ENCODE measurements around the gene NABP1.

The NABP1 gene

GRCh38 chr2:191719261-191719660, 41.3 kb downstream of the NABP1 start:
- no peak overlapping the region for H3K4me3 ChIP-seq (replicated peaks; ENCODE audit: low read depth, low read length)
- TF ChIP-seq CTCF (IDR thresholded peaks at IDR 0.05; ENCODE audit: low read length, missing control alignments), result no peak
- DNase-seq (ENCODE audit: low read depth), result no peak

GRCh38 chr2:191719938-191720337, 42.0 kb downstream of the NABP1 start:
- no peak overlapping the region for H3K4me3 ChIP-seq (replicated peaks; ENCODE audit: low read depth, low read length)
- no peak for TF ChIP-seq CTCF (IDR thresholded peaks at IDR 0.05; ENCODE audit: low read length, missing control alignments)
- no peak for DNase-seq (ENCODE audit: low read depth)

- no peak for DNase-seq (ENCODE audit: low read depth)
- H3K4me3 ChIP-seq (replicated peaks; ENCODE audit: low read depth, low read length), result no peak overlapping the region
- TF ChIP-seq CTCF (IDR thresholded peaks at IDR 0.05; ENCODE audit: low read length, missing control alignments), result no peak
Measured at GRCh38 chr2:191721331-191721730, 43.4 kb downstream of the NABP1 start.

GRCh38 chr2:191724015-191724414, 46.1 kb downstream of the NABP1 start:
- DNase-seq (ENCODE audit: low read depth), result no peak
- TF ChIP-seq CTCF (IDR thresholded peaks at IDR 0.05; ENCODE audit: low read length, missing control alignments), result no peak

GRCh38 chr2:191728750-191729624, 51.1 kb downstream of the NABP1 start:
- no peak overlapping the region for H3K4me3 ChIP-seq (replicated peaks; ENCODE audit: low read depth, low read length)
- no peak for TF ChIP-seq CTCF (IDR thresholded peaks at IDR 0.05; ENCODE audit: low read length, missing control alignments)
- DNase-seq (ENCODE audit: low read depth), result no peak

More at GRCh38 chr2:191724015-191724414, 46.1 kb downstream of the NABP1 start:
- H3K4me3 ChIP-seq (replicated peaks; ENCODE audit: low read depth, low read length), result no peak overlapping the region

GRCh38 chr2:191730263-191730662, 52.3 kb downstream of the NABP1 start:
- TF ChIP-seq CTCF (IDR thresholded peaks at IDR 0.05; ENCODE audit: low read length, missing control alignments), result no peak
- H3K4me3 ChIP-seq (replicated peaks; ENCODE audit: low read depth, low read length), result no peak overlapping the region
- no peak for DNase-seq (ENCODE audit: low read depth)

All from fibroblast of pulmonary artery (primary cell).